Cardiac muscle cell (in vitro differentiated cells and primary cell): ENCODE data around the gene KCNC2. TPM values are rescaled to one million over a fixed set of nuclear protein-coding genes. Genes with fewer than 3 reads are reported as not detected.

Source experiments
- DNase-seq, 2 donors: peaks; one replicate each; pipeline versions ENCODE4 v3.0.0 to v3.0.0-alpha.2; 2010 to 2017; ENCODE audit warnings: low read depth in 1 of 2, low spot score in 1 of 2
- H3K27ac ChIP-seq: fragments of 200-600 bp; sonication (generic); 2 replicates; pipeline ENCODE4 v1.5.1; 2016
- H3K27me3 ChIP-seq: fragments of 200-600 bp; sonication (generic); 2 replicates; pipeline ENCODE4 v1.6.0; 2016; ENCODE audit warnings: control low read depth
- H3K36me3 ChIP-seq: fragments of 200-600 bp; sonication (generic); 2 replicates; pipeline ENCODE4 v1.5.1; 2016; ENCODE audit warnings: control low read depth
- H3K4me1 ChIP-seq: fragments of 200-600 bp; sonication (generic); 2 replicates; pipeline ENCODE4 v1.8.1; 2017; ENCODE audit warnings: low read depth, mild to moderate bottlenecking, mixed run types
- H3K4me3 ChIP-seq: fragments of 200-600 bp; sonication (generic); 2 replicates; pipeline ENCODE4 v1.5.1; 2016; ENCODE audit warnings: mild to moderate bottlenecking
- H3K9me3 ChIP-seq: fragments of 200-600 bp; sonication (generic); 2 replicates; pipeline ENCODE4 v1.5.1; 2017; ENCODE audit warnings: low read depth, mild to moderate bottlenecking, control low read depth
- polyA plus RNA-seq: library from polyadenylated mRNA; unstranded; fragments of >200 nt; fragmentation: Nextera tagmentation; extraction: Ambion mirVana; gene quantifications from 2 replicates; pipeline ENCODE4 v1.2.1, GENCODE V29; 2016
- total RNA-seq: library from RNA; depleted of rRNA; stranded (reverse); fragments of >200 nt; gene quantifications from 2 replicates; pipeline ENCODE4 v1.2.3, GENCODE V29; 2016
- TF ChIP-seq, protein P1 (sequence below): IDR thresholded peaks from 2 replicates; pipeline ENCODE4 v1.5.1; 2012; ENCODE audit warnings: low read depth, mild to moderate bottlenecking, low read length

KCNC2 gene
- total and polyA plus RNA-seq, 2 experiments from 2014 or later: not detected

- Histone ChIP-seq H3K4me1 (no peaks in the 10 kb centered on the region), H3K27ac (no peak overlapping the region), H3K27me3 (no peaks in the 10 kb centered on the region), H3K9me3 (no peaks in the 10 kb centered on the region), H3K4me3 (no peak overlapping the region), H3K36me3 (no peaks in the 10 kb centered on the region)
- TF ChIP-seq, protein P1, sequence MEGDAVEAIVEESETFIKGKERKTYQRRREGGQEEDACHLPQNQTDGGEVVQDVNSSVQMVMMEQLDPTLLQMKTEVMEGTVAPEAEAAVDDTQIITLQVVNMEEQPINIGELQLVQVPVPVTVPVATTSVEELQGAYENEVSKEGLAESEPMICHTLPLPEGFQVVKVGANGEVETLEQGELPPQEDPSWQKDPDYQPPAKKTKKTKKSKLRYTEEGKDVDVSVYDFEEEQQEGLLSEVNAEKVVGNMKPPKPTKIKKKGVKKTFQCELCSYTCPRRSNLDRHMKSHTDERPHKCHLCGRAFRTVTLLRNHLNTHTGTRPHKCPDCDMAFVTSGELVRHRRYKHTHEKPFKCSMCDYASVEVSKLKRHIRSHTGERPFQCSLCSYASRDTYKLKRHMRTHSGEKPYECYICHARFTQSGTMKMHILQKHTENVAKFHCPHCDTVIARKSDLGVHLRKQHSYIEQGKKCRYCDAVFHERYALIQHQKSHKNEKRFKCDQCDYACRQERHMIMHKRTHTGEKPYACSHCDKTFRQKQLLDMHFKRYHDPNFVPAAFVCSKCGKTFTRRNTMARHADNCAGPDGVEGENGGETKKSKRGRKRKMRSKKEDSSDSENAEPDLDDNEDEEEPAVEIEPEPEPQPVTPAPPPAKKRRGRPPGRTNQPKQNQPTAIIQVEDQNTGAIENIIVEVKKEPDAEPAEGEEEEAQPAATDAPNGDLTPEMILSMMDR: no peak
- no peak for DNase-seq
Observed at GRCh38 chr12:75184516-75184915, 25.1 kb downstream of the KCNC2 start.

DNA sequence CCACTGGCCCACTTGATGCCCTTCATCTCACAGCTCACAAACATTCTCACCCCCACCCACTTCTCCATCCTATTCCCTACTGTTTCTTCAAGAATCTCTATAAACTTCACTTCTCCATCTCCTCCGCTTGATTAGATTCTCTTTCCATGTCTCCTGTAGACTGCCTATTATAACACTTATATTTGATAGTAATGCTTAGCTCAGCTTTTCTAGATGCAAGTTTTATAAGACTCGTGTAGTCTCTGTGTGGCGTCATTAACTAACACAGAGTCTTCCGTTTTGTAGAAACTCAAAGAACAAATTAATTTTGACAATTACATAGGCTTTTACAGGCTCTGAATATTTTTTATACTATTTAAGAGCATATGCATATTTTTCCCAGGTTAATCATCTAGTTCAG, 25.7 kb downstream of the KCNC2 start:
- H3K27ac ChIP-seq: no peak overlapping the region
- TF ChIP-seq, protein P1: no peak
- DNase-seq: no peak
- no peak overlapping the region for H3K4me3 ChIP-seq
- H3K9me3 ChIP-seq: no peaks in the 10 kb centered on the region
- H3K4me1 ChIP-seq: no peaks in the 10 kb centered on the region
- no peaks in the 10 kb centered on the region for H3K36me3 ChIP-seq
- no peaks in the 10 kb centered on the region for H3K27me3 ChIP-seq

- Histone ChIP-seq H3K4me1 (no peaks in the 10 kb centered on the region), H3K27me3 (no peaks in the 10 kb centered on the region), H3K4me3 (no peak overlapping the region), H3K9me3 (no peaks in the 10 kb centered on the region), H3K27ac (no peak overlapping the region), H3K36me3 (no peaks in the 10 kb centered on the region)
- peak in 1 of 2 donors; percentile 77 for DNase-seq
- TF ChIP-seq, protein P1: no peak
Observed at GRCh38 chr12:75177997-75178396, 31.6 kb downstream of the KCNC2 start.

DNA sequence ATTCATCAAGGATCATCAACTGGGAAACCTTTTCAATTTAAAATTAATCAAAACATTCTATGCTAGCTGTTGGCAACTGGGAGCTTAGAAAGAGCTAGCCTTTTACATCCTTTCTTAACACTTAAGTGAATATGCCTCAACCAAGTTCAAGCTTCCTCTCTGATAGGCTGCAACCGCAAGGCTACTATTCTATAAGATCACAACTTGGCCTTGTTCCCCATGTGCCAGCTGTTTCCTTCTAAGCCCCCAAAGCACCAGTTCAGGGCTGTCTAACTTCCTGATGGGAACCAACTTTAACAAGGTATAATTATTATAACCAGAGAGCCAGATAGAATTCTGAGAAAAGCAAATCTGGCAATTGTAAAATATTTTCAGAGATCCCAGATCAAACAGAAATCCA, 37.0 kb downstream of the KCNC2 start:
- Histone ChIP-seq H3K9me3 (no peaks in the 10 kb centered on the region), H3K4me3 (no peak overlapping the region), H3K27me3 (no peaks in the 10 kb centered on the region), H3K36me3 (no peaks in the 10 kb centered on the region), H3K4me1 (no peaks in the 10 kb centered on the region), H3K27ac (no peak overlapping the region)
- no peak for DNase-seq
- TF ChIP-seq, protein P1: no peak

DNA sequence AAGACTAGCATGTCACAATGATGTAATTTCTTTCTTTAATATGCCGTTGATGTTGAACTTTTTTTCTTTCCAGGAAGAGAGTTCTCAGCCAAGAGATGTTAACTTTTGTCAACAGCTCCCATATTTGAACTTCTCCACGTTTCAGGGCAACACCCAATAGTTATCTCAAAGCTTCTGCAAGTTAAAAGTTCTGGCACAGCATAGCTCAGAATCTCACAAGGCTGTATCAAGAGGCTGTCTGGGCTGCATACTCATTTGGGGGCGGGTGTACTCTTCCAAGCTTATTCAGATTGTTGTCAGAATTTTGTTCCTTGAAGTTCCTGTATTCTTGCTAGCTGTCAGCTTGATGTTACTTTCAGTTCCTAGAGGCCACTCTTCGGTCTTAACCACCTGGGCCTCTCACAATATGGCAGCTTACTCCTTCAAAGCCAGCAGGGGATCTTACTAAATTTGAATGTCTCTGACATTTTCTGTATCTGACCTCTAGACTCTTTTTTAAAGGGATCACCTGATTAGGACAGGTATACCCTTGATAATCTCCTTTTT, 38.9 kb downstream of the KCNC2 start:
- Histone ChIP-seq H3K36me3 (no peaks in the 10 kb centered on the region), H3K9me3 (no peaks in the 10 kb centered on the region), H3K27me3 (no peaks in the 10 kb centered on the region), H3K4me3 (no peak overlapping the region), H3K4me1 (no peaks in the 10 kb centered on the region), H3K27ac (no peak overlapping the region)
- DNase-seq: no peak
- TF ChIP-seq, protein P1: no peak

DNA sequence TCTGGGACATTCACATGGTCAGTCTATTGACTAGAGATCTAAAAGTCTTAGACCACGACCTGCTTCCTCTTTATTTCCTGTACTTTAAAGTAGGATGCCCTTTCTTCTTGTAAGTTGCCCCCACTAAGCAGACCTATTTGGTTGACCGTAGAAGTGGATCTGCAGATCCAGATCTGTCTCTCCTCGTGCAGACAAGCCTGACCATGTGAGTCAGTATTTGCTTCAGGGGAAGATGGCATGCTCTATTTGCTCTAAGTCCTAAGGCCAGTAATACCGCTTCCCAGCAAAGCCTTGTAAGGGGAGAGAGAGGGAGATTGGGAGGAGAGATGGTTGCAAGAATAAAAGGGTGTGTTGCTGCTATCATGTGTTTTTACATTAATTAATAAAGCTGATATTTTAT, 46.8 kb downstream of the KCNC2 start:
- Histone ChIP-seq H3K36me3 (no peaks in the 10 kb centered on the region), H3K9me3 (no peaks in the 10 kb centered on the region), H3K4me3 (no peak overlapping the region), H3K27me3 (no peaks in the 10 kb centered on the region), H3K27ac (no peak overlapping the region), H3K4me1 (no peaks in the 10 kb centered on the region)
- no peak for DNase-seq
- TF ChIP-seq, protein P1: no peak
